GM21717 (cell line): ENCODE results near the gene CUX1.

ENCODE experiments used
- ATAC-seq: cut with Tn5 transposase; IDR thresholded peaks from one replicate; pipeline ENCODE4 v1.9.1; 2021; ENCODE audit warnings: mild to moderate bottlenecking, moderate library complexity; ENCODE audit not compliant: unreplicated experiment

Gene CUX1

DNA sequence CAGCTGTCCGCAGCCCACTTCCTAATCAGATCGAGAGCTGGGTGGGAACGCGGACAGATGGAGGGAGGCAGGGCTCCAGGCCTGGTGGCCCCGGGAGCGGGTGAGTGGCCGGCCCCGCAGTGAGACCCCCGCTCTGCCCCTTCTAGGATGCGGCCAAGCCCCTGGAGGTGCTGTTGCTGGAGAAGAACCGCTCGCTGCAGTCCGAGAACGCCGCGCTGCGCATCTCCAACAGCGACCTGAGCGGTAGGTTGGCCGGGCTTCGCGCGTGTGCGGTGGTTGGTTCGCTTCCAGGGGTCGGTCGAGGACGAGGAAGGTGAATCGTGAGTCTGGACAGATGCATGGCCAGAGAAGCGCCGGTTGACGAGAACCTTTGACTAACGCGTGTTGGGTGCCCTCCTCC, 377.9 kb downstream of the CUX1 start:
- ATAC-seq, result no peak

DNA sequence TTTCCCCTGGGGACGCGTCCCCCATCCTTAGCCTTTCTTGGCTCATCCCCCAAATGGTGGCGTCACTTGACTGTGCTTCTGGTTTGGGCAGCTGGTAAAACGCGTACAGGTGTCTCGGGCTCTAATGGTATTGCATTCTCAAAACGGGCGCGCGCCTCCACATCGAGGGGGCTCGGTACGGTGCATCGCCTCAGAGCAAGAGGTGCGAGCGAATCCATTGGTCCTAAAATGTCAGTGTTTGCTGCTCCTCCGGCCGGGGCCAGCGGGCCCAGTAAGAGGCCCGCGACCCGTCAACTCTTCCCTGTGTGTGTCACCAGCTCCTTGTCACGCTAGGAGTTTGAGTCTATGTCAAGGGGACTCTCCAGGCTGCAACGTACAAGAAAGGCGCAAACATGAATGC, 378.6 kb downstream of the CUX1 start:
- no peak for ATAC-seq

DNA sequence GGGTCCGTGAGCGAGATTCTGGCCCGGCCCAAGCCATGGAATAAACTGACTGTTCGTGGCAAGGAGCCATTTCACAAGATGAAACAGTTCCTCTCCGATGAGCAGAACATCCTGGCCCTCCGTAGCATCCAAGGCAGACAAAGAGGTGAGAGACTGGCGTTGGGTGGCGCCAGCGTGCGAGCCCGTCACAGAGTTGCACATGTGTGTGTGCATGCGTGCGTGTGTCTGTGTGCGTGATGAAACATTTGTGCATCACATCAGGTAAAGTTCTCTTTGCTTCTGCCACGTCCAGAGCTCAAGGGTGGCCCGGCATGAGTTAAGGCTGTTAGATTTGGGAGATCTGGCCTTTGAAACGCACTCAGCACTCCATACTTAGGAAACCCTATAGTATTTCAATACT, 379.7 kb downstream of the CUX1 start:
- no peak for ATAC-seq

DNA sequence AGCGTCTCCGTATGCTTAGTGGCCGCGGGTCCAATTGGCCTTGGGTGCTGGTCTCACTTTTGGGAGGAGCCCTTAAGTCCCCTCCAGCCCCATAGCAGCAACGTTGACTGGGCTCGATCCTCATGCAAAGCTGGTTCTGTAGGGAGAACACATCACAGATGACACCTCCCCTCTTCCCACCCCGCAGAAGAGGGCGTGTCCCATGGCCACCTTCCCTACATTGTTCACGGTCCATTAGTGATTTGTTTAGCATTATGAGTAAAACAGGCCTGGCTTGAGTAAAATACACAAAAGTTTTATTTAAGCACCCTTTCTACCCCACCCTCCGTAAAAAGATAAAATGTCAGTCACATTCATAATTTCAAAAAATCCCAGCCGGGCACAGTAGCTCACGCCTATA, 380.2 kb downstream of the CUX1 start:
- ATAC-seq, result no peak

DNA sequence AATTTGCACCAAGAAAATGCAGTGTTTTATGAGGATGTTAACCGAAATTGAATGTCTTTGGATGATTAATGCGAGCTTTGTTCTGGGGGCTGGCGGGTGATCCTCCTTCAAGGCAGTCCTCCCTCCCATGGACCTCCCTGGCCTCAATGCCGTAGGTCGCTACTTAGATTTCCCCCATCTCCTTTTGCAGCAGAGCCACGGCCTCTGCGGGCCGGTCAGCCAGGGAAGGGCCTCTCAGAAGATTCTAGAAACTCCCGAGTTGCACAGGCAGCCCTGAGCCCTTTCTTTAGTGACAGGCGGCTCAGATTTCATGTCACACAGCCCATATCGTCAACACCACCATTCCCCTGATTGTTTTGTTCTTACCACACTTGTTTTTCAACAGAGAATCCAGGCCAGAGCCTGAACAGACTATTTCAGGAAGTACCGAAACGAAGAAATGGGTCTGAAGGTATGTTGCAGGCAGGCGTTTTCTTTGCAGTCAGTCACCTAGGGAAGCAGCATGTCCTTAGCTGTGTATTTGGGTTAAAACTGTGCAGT, 381.1 kb downstream of the CUX1 start:
- no peak for ATAC-seq

DNA sequence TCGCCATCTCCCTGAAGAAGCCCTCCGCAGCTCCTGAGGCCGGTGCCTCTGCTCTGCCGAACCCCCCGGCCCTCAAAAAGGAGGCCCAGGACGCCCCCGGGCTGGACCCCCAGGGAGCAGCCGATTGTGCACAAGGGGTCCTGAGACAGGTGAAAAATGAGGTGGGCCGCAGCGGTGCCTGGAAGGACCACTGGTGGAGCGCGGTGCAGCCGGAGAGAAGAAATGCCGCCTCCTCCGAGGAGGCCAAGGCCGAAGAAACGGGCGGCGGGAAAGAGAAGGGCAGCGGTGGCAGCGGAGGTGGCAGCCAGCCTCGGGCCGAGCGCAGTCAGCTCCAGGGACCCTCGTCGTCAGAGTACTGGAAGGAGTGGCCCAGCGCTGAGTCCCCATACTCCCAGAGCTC, 384.1 kb downstream of the CUX1 start:
- ATAC-seq, result no peak

DNA sequence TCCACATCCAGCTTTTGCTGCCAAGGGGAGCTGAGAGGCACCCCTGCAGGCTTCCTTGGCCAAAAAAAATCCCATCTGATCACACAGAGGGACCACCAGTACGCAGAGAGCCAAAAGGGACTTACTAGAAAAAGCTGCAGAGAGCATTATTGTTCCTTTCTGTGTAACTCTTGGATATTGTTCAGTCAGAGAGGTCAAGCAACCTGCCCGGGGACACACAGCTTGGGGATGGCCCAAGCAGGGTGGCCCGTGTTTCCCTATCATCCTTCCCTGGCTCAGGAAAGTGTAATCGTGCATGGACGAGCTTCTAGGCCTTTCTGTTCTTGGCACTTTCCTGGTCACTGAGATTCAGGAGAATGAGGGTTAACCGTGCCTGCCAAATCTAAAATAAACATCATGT, 385.1 kb downstream of the CUX1 start:
- no peak for ATAC-seq

DNA sequence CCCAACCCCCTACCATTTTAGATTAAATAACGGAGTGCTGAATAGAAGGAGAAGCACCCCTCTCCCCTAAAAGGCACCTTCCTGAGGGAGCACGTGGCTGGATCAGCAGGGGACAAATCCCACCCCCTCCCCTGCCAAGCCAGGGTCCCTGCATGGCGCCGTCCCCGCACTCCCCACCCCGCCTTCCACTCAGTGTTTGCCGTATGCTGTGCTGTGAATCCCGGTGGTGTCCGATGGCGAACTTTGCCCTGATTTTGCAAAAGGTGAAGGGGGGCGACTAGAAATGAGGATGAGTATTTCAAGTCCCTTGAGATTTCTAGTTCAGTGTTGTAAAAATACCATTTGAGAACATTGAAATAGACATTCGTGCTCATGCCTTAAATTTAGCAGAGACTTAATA, 385.8 kb downstream of the CUX1 start:
- no peak for ATAC-seq

DNA sequence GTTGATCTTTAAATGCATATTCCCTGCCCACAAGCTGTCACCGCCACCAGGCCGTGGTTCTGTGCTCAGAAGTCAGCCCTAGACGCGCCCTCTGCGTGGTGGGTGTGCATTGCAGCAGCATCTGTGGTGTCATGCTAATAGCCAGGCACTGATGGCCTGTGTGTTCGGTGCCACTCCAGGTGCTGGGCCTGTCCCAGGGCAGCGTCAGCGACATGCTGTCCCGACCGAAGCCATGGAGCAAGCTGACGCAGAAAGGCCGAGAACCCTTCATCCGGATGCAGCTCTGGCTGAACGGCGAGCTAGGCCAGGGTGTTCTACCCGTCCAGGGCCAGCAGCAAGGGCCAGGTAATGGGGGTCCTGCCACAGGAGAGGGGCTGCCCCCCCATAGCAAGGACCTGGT, 386.8 kb downstream of the CUX1 start:
- ATAC-seq, result no peak

DNA sequence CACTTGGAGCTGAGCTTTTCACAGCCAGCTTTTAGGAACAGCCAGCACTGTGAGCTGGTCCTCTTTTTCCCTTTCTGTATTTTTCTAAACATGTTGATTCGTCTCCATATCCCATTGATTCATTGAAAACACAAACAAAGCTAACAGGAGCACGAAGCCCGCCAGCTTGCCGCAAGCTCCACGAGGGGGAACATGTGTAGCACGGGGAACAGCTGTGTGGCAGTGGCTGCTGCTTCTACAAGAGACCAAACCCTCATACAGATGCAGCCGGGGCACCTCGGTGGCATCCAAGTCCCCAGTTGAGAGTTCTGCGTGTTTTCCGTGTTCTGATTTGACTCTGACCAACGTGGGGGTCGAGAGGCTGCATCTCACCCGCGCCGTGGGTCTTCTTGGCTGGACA, 388.5 kb downstream of the CUX1 start:
- no peak for ATAC-seq

DNA sequence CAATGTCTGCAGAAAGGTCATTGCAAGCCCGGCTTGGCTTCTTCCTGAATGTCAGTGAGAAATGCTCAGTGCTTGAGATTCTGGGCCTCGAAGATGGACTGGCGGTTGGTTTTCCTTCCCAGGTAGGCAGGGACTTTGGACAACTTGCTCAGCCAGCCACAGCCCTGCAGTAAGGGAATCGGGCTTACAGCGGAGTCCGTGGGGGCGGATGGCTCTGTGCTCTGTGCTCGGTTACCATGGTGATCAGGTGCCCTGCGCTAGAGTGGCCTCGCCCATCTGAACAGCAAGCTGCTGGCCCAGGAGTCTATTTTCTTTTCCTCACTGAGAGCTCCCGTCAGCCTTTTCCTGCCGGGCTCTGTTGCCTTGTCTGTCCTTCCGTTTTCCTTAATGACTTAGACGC, 391.4 kb downstream of the CUX1 start:
- no peak for ATAC-seq

DNA sequence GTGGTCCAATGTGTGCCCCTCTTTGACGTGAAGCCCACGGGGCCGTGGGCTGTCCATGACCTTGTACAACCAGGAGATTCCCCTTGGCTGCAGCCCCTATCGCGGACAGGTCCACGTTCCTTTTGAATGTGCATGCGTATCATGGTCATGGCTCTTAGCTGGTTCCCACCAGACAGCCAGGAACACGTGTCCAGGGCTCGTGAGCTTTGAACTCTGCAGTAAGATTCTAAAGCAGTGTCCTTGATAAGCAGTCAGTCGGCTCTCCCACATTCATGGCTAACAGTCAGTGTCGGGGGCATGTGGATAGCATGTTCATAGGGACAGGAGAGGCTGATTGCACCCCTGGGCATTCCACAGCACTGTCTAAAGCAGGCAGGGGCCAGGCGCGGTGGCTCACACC, 393.4 kb downstream of the CUX1 start:
- no peak for ATAC-seq

DNA sequence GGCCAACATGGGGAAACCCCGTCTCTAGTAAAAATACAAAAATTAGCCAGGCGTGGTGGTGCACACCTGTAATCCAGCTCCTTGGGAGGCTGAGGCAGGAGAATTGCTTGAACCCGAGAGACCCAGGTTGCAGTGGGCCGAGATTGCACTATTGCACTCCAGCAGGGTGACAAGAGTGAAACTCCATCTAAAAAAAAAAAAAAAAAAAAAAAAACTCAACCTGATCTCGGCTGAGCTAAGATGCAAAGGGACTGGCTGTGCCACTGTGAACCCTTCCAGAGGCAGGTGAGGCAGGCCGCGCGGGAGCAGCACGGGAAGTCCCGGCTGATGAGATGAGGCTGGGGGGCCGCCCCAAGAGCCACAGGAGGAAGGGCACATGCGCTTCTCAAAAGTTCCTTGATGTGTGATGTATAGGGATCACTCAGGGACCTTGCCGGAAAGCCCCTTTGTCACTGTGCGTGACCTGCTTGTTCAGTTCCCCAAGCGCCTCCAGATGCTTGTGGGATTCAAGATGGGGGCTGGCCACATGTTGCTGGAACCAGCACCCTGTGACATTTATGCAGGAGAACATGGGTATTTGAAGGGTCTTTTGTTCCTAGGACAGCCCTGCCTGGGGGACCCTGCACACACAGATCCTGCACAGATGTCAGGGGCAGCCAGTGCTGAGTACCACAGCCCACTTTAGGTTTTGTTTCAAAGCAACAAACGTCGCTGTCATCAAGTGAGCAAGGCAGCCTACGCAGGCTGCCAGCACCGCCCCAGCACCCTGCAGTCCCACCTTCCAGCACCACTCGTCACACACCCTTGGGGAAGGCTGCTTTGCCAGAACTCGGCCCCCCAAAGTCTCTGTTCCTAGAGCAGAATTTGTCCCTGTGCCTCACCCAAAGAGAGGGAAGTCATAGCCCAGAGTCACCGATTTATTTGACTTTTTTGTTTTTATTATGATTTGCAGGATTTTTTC, 394.4 kb downstream of the CUX1 start:
- ATAC-seq, result peak; percentile 72

DNA sequence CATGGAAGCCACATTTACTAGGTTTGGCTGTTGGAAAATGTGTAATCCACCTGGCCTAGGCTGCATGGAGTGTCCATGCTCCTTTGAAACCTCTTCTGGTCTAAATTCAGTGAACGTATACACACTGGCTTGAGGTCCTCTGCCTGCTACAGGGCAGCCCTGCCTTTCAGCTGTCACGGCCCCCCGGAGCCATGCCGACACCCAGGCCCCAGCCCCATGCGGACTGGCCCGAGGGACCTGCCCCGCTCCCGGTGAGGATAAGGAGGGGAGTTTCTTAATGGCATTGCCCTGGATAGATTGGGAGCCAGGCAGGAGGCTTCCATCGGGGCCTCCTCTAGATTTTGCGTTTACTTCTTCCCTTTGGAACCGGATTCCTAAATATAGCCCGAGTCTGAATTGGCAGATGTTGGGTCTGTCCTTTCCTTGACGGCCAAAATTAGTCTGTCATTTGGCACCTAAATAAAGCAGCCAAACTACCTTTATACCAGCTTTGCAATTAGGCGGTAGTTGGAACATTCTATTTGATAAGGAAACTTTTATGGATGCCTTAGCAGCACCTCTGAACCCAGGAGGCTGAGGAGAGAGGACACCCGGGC, 397.1 kb downstream of the CUX1 start:
- ATAC-seq, result no peak

DNA sequence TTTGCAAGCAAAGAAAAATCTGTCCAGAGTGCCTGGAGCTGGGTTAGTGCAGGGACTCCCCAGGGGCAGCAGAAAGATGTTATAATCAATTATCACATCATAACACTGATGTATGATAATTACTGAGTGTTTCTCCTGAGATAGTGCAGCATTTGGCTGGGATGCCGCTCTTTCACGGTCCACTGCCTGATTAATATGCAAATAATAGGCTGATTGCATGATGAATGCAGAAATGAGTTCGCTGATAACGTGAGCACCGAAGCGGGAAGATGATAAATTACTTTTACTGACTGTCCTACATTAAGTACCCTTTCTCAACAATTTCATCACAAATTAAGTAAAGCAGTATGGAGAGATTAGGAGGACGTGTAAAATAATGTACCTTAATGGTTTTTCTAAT, 397.8 kb downstream of the CUX1 start:
- no peak for ATAC-seq

DNA sequence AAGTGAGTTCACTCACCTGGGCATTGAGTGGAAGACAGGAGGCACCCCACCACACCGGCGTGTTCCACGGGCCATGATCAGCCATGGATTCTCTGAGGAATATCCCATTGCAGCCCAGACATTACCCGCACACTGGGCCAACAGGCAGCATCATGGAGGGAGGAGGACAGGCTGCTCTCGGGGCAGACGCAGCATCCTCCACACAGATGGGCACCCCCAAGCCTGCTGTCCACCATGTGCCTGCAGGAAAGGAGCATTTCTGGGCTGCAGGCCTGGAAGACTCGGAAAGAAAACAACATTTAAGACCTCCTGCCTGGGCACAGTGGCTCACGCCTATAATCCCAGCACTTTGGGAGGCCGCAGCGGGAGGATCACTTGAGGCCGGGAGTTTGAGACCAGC, 398.3 kb downstream of the CUX1 start:
- ATAC-seq, result no peak

DNA sequence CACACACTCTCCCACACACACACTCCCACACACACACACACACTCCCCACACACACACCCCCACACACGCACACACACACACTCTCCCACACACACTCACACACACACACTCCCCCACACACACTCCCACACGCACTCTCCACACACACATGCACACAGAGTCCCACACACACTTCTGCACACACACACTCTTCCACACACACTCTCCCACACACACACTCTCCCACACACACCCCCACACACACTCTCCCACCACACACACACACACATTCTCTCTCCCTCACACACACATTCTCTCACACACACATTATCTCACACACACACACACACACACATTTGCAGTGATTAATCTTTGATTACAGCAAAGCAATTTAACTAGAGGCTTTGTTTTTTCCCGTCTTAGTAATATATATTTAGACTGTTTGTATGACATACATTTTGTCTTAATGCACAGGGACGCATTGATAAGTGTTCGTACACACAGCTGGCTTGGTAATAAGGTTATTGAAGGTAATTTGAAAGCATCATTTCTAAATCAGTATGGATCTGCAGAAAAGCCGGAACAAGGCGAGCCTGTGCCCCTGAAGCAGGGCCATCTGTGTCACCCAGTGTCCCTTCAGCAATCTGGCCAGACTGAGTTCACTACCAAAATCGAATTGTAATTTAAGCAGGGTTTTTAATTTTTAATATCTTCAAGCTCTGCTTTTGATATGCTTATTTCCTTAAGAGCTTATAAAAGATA, 399.3 kb downstream of the CUX1 start:
- no peak for ATAC-seq

DNA sequence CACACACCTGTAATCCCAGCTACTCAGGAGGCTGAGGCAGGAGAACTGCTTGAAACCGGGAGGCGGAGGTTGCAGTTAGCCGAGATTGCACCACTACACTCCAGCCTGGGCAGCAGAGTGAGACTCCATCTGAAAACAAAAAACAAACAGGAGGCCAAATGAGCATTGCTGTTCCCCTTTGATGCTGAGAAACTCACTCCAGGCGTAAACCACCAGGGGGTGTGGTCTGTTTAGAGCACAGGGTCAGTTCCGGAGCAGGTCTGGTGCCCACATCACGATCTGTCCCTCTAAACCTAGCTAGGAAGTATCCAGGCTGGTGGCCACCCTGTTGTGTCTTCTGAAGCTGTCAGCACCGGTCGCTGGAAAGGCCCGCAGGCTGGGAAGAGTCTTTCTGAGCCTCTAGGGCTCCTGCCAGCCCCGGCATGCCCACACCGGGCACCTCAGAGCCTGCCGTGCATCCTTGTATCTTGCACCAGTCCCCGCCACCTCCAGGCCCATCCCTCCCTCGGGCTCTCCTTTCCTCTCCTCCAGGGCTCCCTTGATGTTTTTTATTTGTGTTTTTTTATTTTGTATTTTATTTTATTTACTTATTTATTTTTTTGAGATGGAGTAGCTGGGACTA, 402.9 kb downstream of the CUX1 start:
- no peak for ATAC-seq

DNA sequence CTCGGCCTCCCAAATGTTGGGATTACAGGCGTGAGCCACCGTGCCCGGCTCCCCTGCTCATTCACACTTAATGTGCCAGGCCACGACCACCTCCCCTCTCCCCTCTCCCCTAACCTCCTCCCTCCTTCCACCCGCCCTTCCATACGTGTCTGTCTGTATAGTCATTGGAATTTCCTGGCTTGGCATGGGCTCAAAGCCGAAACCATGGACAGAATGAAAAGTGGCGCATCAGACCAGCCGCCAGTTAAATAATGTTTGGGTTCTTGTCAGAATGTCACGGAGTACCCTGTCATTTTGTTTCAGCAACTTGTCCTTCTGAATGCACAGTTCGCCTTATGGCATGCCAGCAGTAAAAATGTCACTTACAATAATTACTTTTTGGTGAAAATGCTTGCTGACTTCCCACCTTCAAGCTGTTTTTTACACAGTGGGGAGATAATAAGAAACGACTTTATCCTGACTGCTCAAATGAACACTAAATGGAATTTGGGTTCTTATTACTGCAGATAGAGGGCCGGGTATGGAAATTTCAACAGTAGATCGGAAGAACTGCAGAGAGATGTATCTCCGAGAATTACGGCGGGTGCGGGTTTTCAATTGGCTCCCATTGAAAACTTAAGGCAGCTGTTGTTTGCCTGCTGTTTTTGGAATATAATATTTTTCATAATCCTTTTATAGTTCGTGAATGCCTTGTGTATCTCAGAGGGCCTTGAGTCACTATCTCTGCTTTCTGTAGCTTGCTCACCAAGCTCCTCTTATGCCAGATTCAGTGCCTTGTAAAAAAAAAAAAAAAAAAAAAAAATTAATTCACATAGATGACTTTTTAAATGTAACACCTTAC, 403.8 kb downstream of the CUX1 start:
- ATAC-seq, result no peak

DNA sequence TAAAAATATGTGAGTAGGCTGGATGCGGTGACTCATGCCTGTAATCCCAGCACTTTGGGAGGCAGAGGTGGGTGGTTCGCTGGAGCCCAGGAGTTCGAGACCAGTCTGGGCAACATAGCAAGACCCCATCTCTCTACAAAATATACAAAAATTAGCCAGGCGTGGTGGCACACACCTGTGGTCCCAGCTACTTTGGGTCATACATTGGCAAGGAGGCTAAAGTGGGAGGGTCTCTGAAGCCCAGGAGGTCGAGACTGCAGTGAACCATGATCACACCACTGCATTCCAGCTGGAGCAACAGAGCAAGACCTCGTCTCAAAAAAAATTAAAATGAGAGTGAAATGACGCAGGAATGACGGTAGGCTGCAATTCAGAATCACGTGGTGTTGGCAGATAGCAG, 404.5 kb downstream of the CUX1 start:
- no peak for ATAC-seq
